IMR-90 (cell line): ENCODE results near the gene TRPC4. TPM values are rescaled to one million over a fixed set of nuclear protein-coding genes. Genes with fewer than 3 reads are reported as not detected.

Experiments
- ATAC-seq: fragments of 200-7000 bp; cut with Tn5 transposase; 2 replicates; pipeline ENCODE4 v1.9.1; 2020; ENCODE audit warnings: low read depth, mild to moderate bottlenecking, moderate library complexity
- BruUV-seq: library from RNA; stranded (reverse); fragments of 400-500 nt; replicated peaks from 2 replicates; lab custom pipeline; 2021; lab: Mats Ljungman, UMichigan
- CTCF ChIA-PET: fragments of 300-600 bp; formaldehyde crosslinking; extraction: SDS; loops from one replicate; lab custom pipeline; 2021; ENCODE audit warnings: antibody characterized with exemption; lab: Yijun Ruan, JAX
- POLR2A ChIA-PET: fragments of 300-600 bp; sonication (Branson Sonifier 250); formaldehyde crosslinking; loops from one replicate; lab custom pipeline; 2022; ENCODE audit warnings: antibody characterized with exemption; ENCODE audit not compliant: unreplicated experiment; lab: Charles Lee
- DNase-seq: peaks from one replicate; pipeline ENCODE4 v3.0.0; 2013
- H2AFZ ChIP-seq: replicated peaks from 2 replicates; pipeline ENCODE3; 2013; ENCODE audit warnings: low read length, mild to moderate bottlenecking; ENCODE audit not compliant: poor library complexity
- H2AK5ac ChIP-seq: 2 replicates; pipeline ENCODE4 v1.6.1; 2013; ENCODE audit warnings: low read depth, low read length, inconsistent platforms
- H2AK9ac ChIP-seq: replicated peaks from 2 replicates; pipeline ENCODE3; 2013; ENCODE audit warnings: mild to moderate bottlenecking, low read depth, low read length, moderate library complexity; ENCODE audit not compliant: poor library complexity
- H2BK120ac ChIP-seq: 2 replicates; pipeline ENCODE4 v1.6.1; 2013; ENCODE audit warnings: low read depth, low read length, inconsistent platforms
- H2BK15ac ChIP-seq: 3 replicates; pipeline ENCODE4 v1.6.1; 2013; ENCODE audit warnings: low read depth, low read length, inconsistent platforms
- H2BK20ac ChIP-seq: 2 replicates; pipeline ENCODE4 v1.6.1; 2013; ENCODE audit warnings: low read depth, mild to moderate bottlenecking, inconsistent platforms, low read length, moderate library complexity
- H2BK5ac ChIP-seq: 2 replicates; pipeline ENCODE4 v1.6.1; 2013; ENCODE audit warnings: mild to moderate bottlenecking, low read depth, low read length, inconsistent platforms; ENCODE audit not compliant: poor library complexity, severe bottlenecking
- H3K14ac ChIP-seq: replicated peaks from 2 replicates; pipeline ENCODE4 v1.6.1; 2013; ENCODE audit warnings: low read depth, low read length, inconsistent platforms
- H3K18ac ChIP-seq: 2 replicates; pipeline ENCODE4 v1.6.1; 2013; ENCODE audit warnings: low read depth, low read length, control low read depth
- H3K23ac ChIP-seq: 2 replicates; pipeline ENCODE4 v1.6.1; 2013; ENCODE audit warnings: low read depth, low read length, inconsistent platforms
- H3K27ac ChIP-seq: 2 replicates; pipeline ENCODE4 v1.5.1; 2013; ENCODE audit warnings: mild to moderate bottlenecking, control low read depth, low read length; ENCODE audit not compliant: insufficient read depth
- H3K27me3 ChIP-seq: 2 replicates; pipeline ENCODE4 v1.6.1; 2013; ENCODE audit warnings: low read length; ENCODE audit not compliant: control insufficient read depth, insufficient read depth
- H3K36me3 ChIP-seq: 2 replicates; pipeline ENCODE4 v1.6.1; 2013; ENCODE audit warnings: low read length, mixed read lengths; ENCODE audit not compliant: control insufficient read depth, insufficient read depth
- H3K4ac ChIP-seq: 2 replicates; pipeline ENCODE4 v1.6.1; 2013; ENCODE audit warnings: low read depth, low read length, inconsistent platforms
- H3K4me1 ChIP-seq: 2 replicates; pipeline ENCODE4 v1.6.1; 2013; ENCODE audit warnings: low read length, mixed read lengths; ENCODE audit not compliant: control insufficient read depth, insufficient read depth
- H3K4me2 ChIP-seq: 2 replicates; pipeline ENCODE4 v1.6.1; 2013; ENCODE audit warnings: low read depth, mild to moderate bottlenecking, control low read depth, low read length, moderate library complexity
- H3K4me3 ChIP-seq: 2 replicates; pipeline ENCODE4 v1.5.1; 2013; ENCODE audit warnings: low read depth, mild to moderate bottlenecking, control low read depth, low read length, moderate library complexity; ENCODE audit not compliant: insufficient read depth
- H3K56ac ChIP-seq: 2 replicates; pipeline ENCODE4 v1.6.1; 2013; ENCODE audit warnings: low read length, inconsistent platforms; ENCODE audit not compliant: insufficient read depth; ENCODE audit errors: extremely low read depth
- H3K79me1 ChIP-seq, 2 experiments: 2 replicates each; pipeline ENCODE4 v1.6.1; 2013; ENCODE audit warnings: low read length in 2 of 2, inconsistent platforms in 1 of 2, low read depth in 1 of 2
- H3K9ac ChIP-seq: 2 replicates; pipeline ENCODE4 v1.6.1; 2013; ENCODE audit warnings: low read depth, low read length, control low read depth
- H3K9me1 ChIP-seq: 2 replicates; pipeline ENCODE4 v1.6.1; 2013; ENCODE audit warnings: low read length, inconsistent platforms; ENCODE audit not compliant: insufficient read depth
- H3K9me3 ChIP-seq: 2 replicates; pipeline ENCODE4 v1.6.1; 2013; ENCODE audit warnings: low read length; ENCODE audit not compliant: control insufficient read depth, insufficient read depth
- H4K20me1 ChIP-seq: 2 replicates; pipeline ENCODE4 v1.6.1; 2013; ENCODE audit warnings: low read length, inconsistent platforms; ENCODE audit not compliant: insufficient read depth
- H4K5ac ChIP-seq: 2 replicates; pipeline ENCODE4 v1.6.1; 2013; ENCODE audit warnings: mild to moderate bottlenecking, low read depth, low read length, control low read depth
- H4K8ac ChIP-seq, 2 experiments: 2 replicates each; pipeline ENCODE4 v1.6.1; 2013; ENCODE audit warnings: low read depth in 2 of 2, low read length in 2 of 2, control low read depth in 1 of 2, inconsistent platforms in 1 of 2
- H4K91ac ChIP-seq: 2 replicates; pipeline ENCODE4 v1.6.1; 2013; ENCODE audit warnings: low read depth, low read length, inconsistent platforms; ENCODE audit not compliant: insufficient read depth
- BHLHE40 ChIP-seq: fragments of 150-350 bp; IDR thresholded peaks from 2 replicates; pipeline ENCODE4 v1.6.1; 2016; ENCODE audit warnings: mild to moderate bottlenecking, low read depth, low read length
- CEBPB ChIP-seq: IDR thresholded peaks from 2 replicates; pipeline ENCODE4 v1.6.1; 2012; ENCODE audit warnings: low read depth, low read length, improper control_type of control experiment
- CHD1 ChIP-seq: IDR thresholded peaks from 2 replicates; pipeline ENCODE4 v1.6.1; 2012; ENCODE audit warnings: low read depth, low read length, improper control_type of control experiment
- CTCF ChIP-seq: conservative IDR thresholded peaks from 2 replicates; pipeline ENCODE4 v1.5.1; 2012; ENCODE audit warnings: mild to moderate bottlenecking, low read depth, low read length, improper control_type of control experiment
- ELK1 ChIP-seq: fragments of 150-350 bp; IDR thresholded peaks from 2 replicates; pipeline ENCODE4 v1.6.1; 2016; ENCODE audit warnings: low read depth, mild to moderate bottlenecking, low read length, moderate library complexity, borderline replicate concordance
- FOS ChIP-seq: fragments of 150-350 bp; IDR thresholded peaks from 2 replicates; pipeline ENCODE4 v1.6.1; 2016; ENCODE audit warnings: low read depth, low read length
- MAZ ChIP-seq: IDR thresholded peaks from 2 replicates; pipeline ENCODE4 v1.6.1; 2012; ENCODE audit warnings: low read depth, mild to moderate bottlenecking, low read length, improper control_type of control experiment, moderate library complexity, borderline replicate concordance
- MXI1 ChIP-seq: IDR thresholded peaks from 2 replicates; pipeline ENCODE4 v1.6.1; 2012; ENCODE audit warnings: low read depth, mild to moderate bottlenecking, low read length, moderate library complexity, borderline replicate concordance
- NFE2L2 ChIP-seq: fragments of 150-350 bp; IDR thresholded peaks from 2 replicates; pipeline ENCODE4 v1.6.1; 2016; ENCODE audit warnings: low read depth, mild to moderate bottlenecking, low read length
- POLR2A ChIP-seq: IDR thresholded peaks from 2 replicates; pipeline ENCODE4 v1.6.1; 2012; ENCODE audit warnings: mild to moderate bottlenecking, low read depth, low read length
- RAD21 ChIP-seq: IDR thresholded peaks from 2 replicates; pipeline ENCODE4 v1.6.1; 2012; ENCODE audit warnings: low read length, improper control_type of control experiment
- RCOR1 ChIP-seq: IDR thresholded peaks from 2 replicates; pipeline ENCODE4 v1.6.1; 2012; ENCODE audit warnings: mild to moderate bottlenecking, low read length, improper control_type of control experiment; ENCODE audit not compliant: insufficient replicate concordance
- RFX5 ChIP-seq: IDR thresholded peaks from 2 replicates; pipeline ENCODE4 v1.8.0; 2012; ENCODE audit warnings: low read depth, mild to moderate bottlenecking, low read length, moderate library complexity
- USF2 ChIP-seq: fragments of 150-350 bp; IDR thresholded peaks from 2 replicates; pipeline ENCODE4 v1.6.1; 2017; ENCODE audit warnings: mild to moderate bottlenecking, antibody characterized with exemption, low read length, low read depth
- WGBS, 2 experiments: methylation state at CpG; one replicate each; pipeline versions ENCODE4 v1.1.5 to v1.1.7; 2013; ENCODE audit warnings: missing lambda C conversion rate in 2 of 2; ENCODE audit not compliant: insufficient read length in 1 of 2; ENCODE audit errors: extremely low coverage in 2 of 2; 5-methylcytosine and 5-hydroxymethylcytosine counted together
- dilution Hi-C: fragments of 300-500 bp; cut with HindIII; formaldehyde crosslinking; loops from one replicate; pipeline ENCODE4 v1.14.3; 2018; ENCODE audit warnings: low sequenced_read_pairs; ENCODE audit not compliant: unreplicated experiment
- in situ Hi-C: fragments of 300-500 bp; cut with MboI; formaldehyde crosslinking; loops from 3 replicates; pipeline ENCODE4 v1.14.3; 2019; ENCODE audit warnings: low sequenced_read_pairs, inconsistent platforms, mixed read lengths
- intact Hi-C: fragments of 100-400 bp; cut with micrococcal nuclease; formaldehyde crosslinking; loops from 2 replicates; pipeline ENCODE4 v1.10.0; 2022
- polyA plus RNA-seq, 3 experiments: library from polyadenylated mRNA; depleted of rRNA; stranded (reverse); fragments of >200 nt; gene quantifications; 2 replicates each; pipeline ENCODE4 v1.2.3, GENCODE V29; 2012; ENCODE audit warnings: low replicate concordance in 1 of 3
- total RNA-seq: library from RNA; depleted of rRNA; stranded (reverse); fragments of >200 nt; gene quantifications from 2 replicates; pipeline ENCODE4 v1.2.3, GENCODE V29; 2012

The TRPC4 gene
- total and polyA plus RNA-seq, 2 of the 4 experiments (the other 2 are of a cell fraction) = 1.9 to 5.2 TPM

GRCh38 chr13:37646531-37646930 is 223.0 kb downstream of the TRPC4 start:
- TF ChIP-seq CEBPB = no peak
- TF ChIP-seq RCOR1 = no peak
- no peak for TF ChIP-seq USF2
- TF ChIP-seq FOS = no peak
- TF ChIP-seq BHLHE40 = no peak
- no peak for TF ChIP-seq RFX5
- TF ChIP-seq NFE2L2 = no peak
- no peak for TF ChIP-seq MXI1
- no peak for TF ChIP-seq CTCF
- no peak for TF ChIP-seq CHD1
- no peak for TF ChIP-seq RAD21
- TF ChIP-seq ELK1 = no peak
- no peak for TF ChIP-seq MAZ
- TF ChIP-seq POLR2A = no peak
- no peak overlapping the region for H3K4ac ChIP-seq
- POLR2A ChIA-PET = no interaction called here
- no peaks in the 10 kb centered on the region for H3K79me1 ChIP-seq
- CTCF ChIA-PET = no interaction called here
- H4K20me1 ChIP-seq = no peaks in the 10 kb centered on the region
- H3K4me1 ChIP-seq = peaks cover 9% of the 10 kb centered on the region
- no peak overlapping the region for H2BK5ac ChIP-seq
- no peak overlapping the region for H2BK120ac ChIP-seq
- no peak overlapping the region for H2BK20ac ChIP-seq
- no peaks in the 10 kb centered on the region for H3K9me3 ChIP-seq
- H3K4me3 ChIP-seq = no peak overlapping the region
- DNase-seq (no peak), ATAC-seq (no peak)
- no peaks in the 10 kb centered on the region; the same call in 1 of the 2 replicates for H3K36me3 ChIP-seq
- H3K18ac ChIP-seq = no peak overlapping the region
- no peak overlapping the region for H2AK5ac ChIP-seq
- H3K27me3 ChIP-seq = no peaks in the 10 kb centered on the region
- BruUV-seq = no TSS peak
- H4K8ac ChIP-seq = no peak overlapping the region
- no peak overlapping the region for H2AFZ ChIP-seq
- no peak overlapping the region for H2BK15ac ChIP-seq
- H3K23ac ChIP-seq = no peak overlapping the region
- H3K27ac ChIP-seq = no peak overlapping the region
- H4K91ac ChIP-seq = no peak overlapping the region
- no peak overlapping the region for H2AK9ac ChIP-seq
- no peak overlapping the region for H3K14ac ChIP-seq
- intact Hi-C loops (loop anchor here (10.0 kb wide), 2 partner anchors 578 to 1268 kb away; no protein-coding TSS in a partner anchor), dilution Hi-C loops (no loop called here), in situ Hi-C loops (loop anchor here (5.0 to 25.0 kb wide), 6 partner anchors 218 to 1116 kb away; partner anchors contain the start of gene TRPC4)
- H3K56ac ChIP-seq = no peak overlapping the region
- no peaks in the 10 kb centered on the region for H3K9me1 ChIP-seq
- no peak overlapping the region for H4K5ac ChIP-seq
- H3K4me2 ChIP-seq = no peak overlapping the region
- WGBS, 2 experiments = no CpG with 5 or more reads among the region's 3 CpGs
- no peak overlapping the region for H3K9ac ChIP-seq
